Islet of Langerhans (tissue), 1 donor: ENCODE data around the gene TTC17.
"Not testable (repeated sequence)": the region's sequence is repeated elsewhere in the genome, so short reads cannot be mapped to it uniquely, and the experiment has no call there.

Experiments
- FAIRE-seq: peaks from one replicate; lab custom pipeline; 2011; peaks lifted over from hg19 to GRCh38; lab: Jason Lieb, UNC

The TTC17 gene

GRCh38 chr11:43358801-43359421, at the start of gene TTC17:
Gene TTC17 (plus strand): TSS chr11:43358920. CDS start chr11:43358955, 35 bp downstream.
- peak; percentile 33 for FAIRE-seq

GRCh38 chr11:43311791-43312607, 46.7 kb upstream of the TTC17 start, which contains the start of gene API5:
Gene API5 (plus strand): TSS chr11:43311996. CDS start chr11:43312128, 132 bp downstream.
- FAIRE-seq = peak; percentile 51

GRCh38 chr11:43315966-43316365, 42.8 kb upstream of the TTC17 start:
- no peak for FAIRE-seq

- peak; percentile 9 for FAIRE-seq
These were observed 42.3 kb upstream of the TTC17 start for GRCh38 chr11:43316451-43316850.

GRCh38 chr11:43327987-43328386, 30.7 kb upstream of the TTC17 start:
- peak; percentile 80 for FAIRE-seq

- FAIRE-seq = no peak
These were observed 30.2 kb upstream of the TTC17 start for GRCh38 chr11:43328482-43328881.

GRCh38 chr11:43341159-43341558, 17.6 kb upstream of the TTC17 start:
- no peak for FAIRE-seq

GRCh38 chr11:43351426-43351825, 7.3 kb upstream of the TTC17 start:
- FAIRE-seq = not testable (repeated sequence)

- no peak for FAIRE-seq
These were observed 4.4 kb upstream of the TTC17 start for GRCh38 chr11:43354311-43354710.

- no peak for FAIRE-seq
These were observed 2.4 kb upstream of the TTC17 start for GRCh38 chr11:43356336-43356735.

- no peak for FAIRE-seq
These were observed 380 bp upstream of the TTC17 start for GRCh38 chr11:43358279-43358800.

- no peak for FAIRE-seq
These were observed 700 bp downstream of the TTC17 start for GRCh38 chr11:43359422-43359818.

GRCh38 chr11:43360361-43361032, 1.8 kb downstream of the TTC17 start:
- no peak for FAIRE-seq

- no peak for FAIRE-seq
These were observed 8.0 kb downstream of the TTC17 start for GRCh38 chr11:43366677-43367076.

- FAIRE-seq = no peak
These were observed 8.9 kb downstream of the TTC17 start for GRCh38 chr11:43367382-43368178.

GRCh38 chr11:43376065-43376464, 17.3 kb downstream of the TTC17 start:
- FAIRE-seq = no peak

- no peak for FAIRE-seq
These were observed 17.9 kb downstream of the TTC17 start for GRCh38 chr11:43376594-43376993.

GRCh38 chr11:43377389-43377788, 18.7 kb downstream of the TTC17 start:
- no peak for FAIRE-seq

- FAIRE-seq = no peak
These were observed 20.2 kb downstream of the TTC17 start for GRCh38 chr11:43378897-43379296.

- no peak for FAIRE-seq
These were observed 23.1 kb downstream of the TTC17 start for GRCh38 chr11:43381802-43382201.

- no peak for FAIRE-seq
These were observed 23.9 kb downstream of the TTC17 start for GRCh38 chr11:43382614-43383013.

GRCh38 chr11:43384393-43384792, 25.7 kb downstream of the TTC17 start:
- no peak for FAIRE-seq
